Sigmoid colon (tissue), 7 donors: ENCODE results near the gene CD101. TPM values are rescaled to one million over a fixed set of nuclear protein-coding genes. Genes with fewer than 3 reads are reported as not detected.

Experiments
- DNase-seq: peaks from one replicate; pipeline ENCODE4 v3.0.0-alpha.2; 2019
- H3K27ac ChIP-seq, 4 donors: fragments of 200-600 bp; sonication (generic); one replicate each; pipeline ENCODE4 v1.5.1; 2016 to 2019; ENCODE audit warnings: mild to moderate bottlenecking in 1 of 4
- H3K27me3 ChIP-seq, 3 donors: fragments of 200-600 bp; sonication (generic); one replicate each; pipeline ENCODE4 v1.5.1; 2019; ENCODE audit warnings: mild to moderate bottlenecking in 1 of 3
- H3K36me3 ChIP-seq, 4 donors: fragments of 200-600 bp; sonication (generic); one replicate each; pipeline ENCODE4 v1.5.1; 2016 to 2019
- H3K4me1 ChIP-seq, 4 donors: fragments of 200-600 bp; sonication (generic); one replicate each; pipeline ENCODE4 v1.5.1; 2017 to 2019
- H3K4me3 ChIP-seq, 4 donors: fragments of 200-600 bp; sonication (generic); one replicate each; pipeline ENCODE4 v1.5.1; 2017 to 2019; ENCODE audit warnings: mild to moderate bottlenecking in 2 of 4, moderate library complexity in 1 of 4
- H3K9me3 ChIP-seq, 4 donors: fragments of 200-600 bp in 3 of 4; sonication (generic) in 3 of 4; one replicate each; pipeline versions ENCODE4 v1.5.1 to v1.6.1; 2013 to 2019
- EP300 ChIP-seq, 4 donors: sonication (generic); formaldehyde crosslinking; IDR thresholded peaks; one replicate each; pipeline ENCODE4 v1.6.1; 2017; ENCODE audit warnings: antibody characterized with exemption in 4 of 4
- POLR2A ChIP-seq, 2 donors: fragments of 450-650 bp; IDR thresholded peaks; one replicate each; pipeline ENCODE4 v1.6.1; 2016; ENCODE audit warnings: antibody characterized with exemption in 2 of 2, mild to moderate bottlenecking in 2 of 2, moderate library complexity in 2 of 2
- POLR2AphosphoS5 ChIP-seq, 4 donors: sonication (generic); formaldehyde crosslinking; IDR thresholded peaks; one replicate each; pipeline ENCODE4 v1.6.1; 2017; ENCODE audit warnings: antibody characterized with exemption in 4 of 4
- WGBS, 2 donors: extraction: QIAGEN DNeasy Blood & Tissue Kit; methylation state at CpG; one replicate each; pipeline ENCODE4 v1.1.7; 2013; 5-methylcytosine and 5-hydroxymethylcytosine counted together
- intact Hi-C: fragments of 100-400 bp; cut with DNase I; formaldehyde crosslinking; loops from one replicate; pipeline ENCODE4 v1.15.1; 2023
- polyA plus RNA-seq, 3 donors: library from polyadenylated mRNA; stranded (reverse); fragments of 200-250 nt; gene quantifications; one replicate each; pipeline ENCODE4 v1.2.3, GENCODE V29; 2013
- small RNA-seq, 3 donors: library from RNA; depleted of rRNA; stranded (forward); fragments of <200 nt; gene quantifications; one replicate each; pipeline ENCODE3, GENCODE V24; 2016
- total RNA-seq, 4 donors: library from RNA; depleted of rRNA; stranded (reverse); fragments of >200 nt; gene quantifications; one replicate each; pipeline ENCODE4 v1.1.0, GENCODE V29; 2016
- TF ChIP-seq, protein P1 (sequence below), 4 experiments: fragments of 450-650 bp in 3 of 4; fragments of 200-600 bp in 1 of 4; IDR thresholded peaks; one replicate each; pipeline ENCODE4 v1.5.1; 2016 to 2019; ENCODE audit warnings: antibody characterized with exemption in 4 of 4, mild to moderate bottlenecking in 3 of 4, moderate library complexity in 2 of 4
- donor health status: healthy with polysubstance abuse.
- donor health status: Bipolar disorder and iron deficiency.
- donor health status: healthy.

Gene CD101
- total and polyA plus RNA-seq, 7 donors: 0.60 to 1.7 (median 1.1) TPM

DNA sequence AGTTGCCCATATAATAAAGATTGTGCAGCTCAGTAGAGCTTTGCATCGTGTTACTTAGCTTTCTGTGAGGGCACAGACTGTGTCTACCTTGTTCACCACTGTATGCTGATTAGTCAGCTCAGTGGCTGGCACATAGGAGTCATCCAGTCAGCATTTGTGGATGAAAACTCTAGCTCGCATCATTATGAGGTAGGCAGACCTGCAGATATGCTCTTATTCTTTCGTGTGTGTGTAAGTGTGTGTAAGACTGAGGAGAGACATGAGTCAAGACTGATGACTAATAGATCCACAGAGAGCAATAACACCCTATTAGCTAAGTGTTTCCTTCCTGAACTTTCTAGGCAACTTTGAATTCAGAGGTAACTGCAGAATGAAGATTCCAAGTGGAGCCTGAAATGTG lies 75.7 kb downstream of the CD101 start:
- H3K4me3 ChIP-seq: no peak overlapping the region
- intact Hi-C loops: no loop called here
- no peaks in the 10 kb centered on the region for H3K27me3 ChIP-seq
- 66 to 85% methylated on average over 3 of the region's 3 CpGs for WGBS, 2 donors
- peaks cover 0 to 3% (median 0%) of the 10 kb centered on the region in 4 donors for H3K4me1 ChIP-seq
- TF ChIP-seq EP300 (IDR thresholded peaks at IDR 0.05) (no peak), POLR2AphosphoS5 (IDR thresholded peaks at IDR 0.05) (no peak)
- no peaks in the 10 kb centered on the region for H3K9me3 ChIP-seq
- H3K27ac ChIP-seq: no peak overlapping the region
- peaks cover 0 to 71% (median 31%) of the 10 kb centered on the region in 4 donors for H3K36me3 ChIP-seq
- no peak for DNase-seq

DNA sequence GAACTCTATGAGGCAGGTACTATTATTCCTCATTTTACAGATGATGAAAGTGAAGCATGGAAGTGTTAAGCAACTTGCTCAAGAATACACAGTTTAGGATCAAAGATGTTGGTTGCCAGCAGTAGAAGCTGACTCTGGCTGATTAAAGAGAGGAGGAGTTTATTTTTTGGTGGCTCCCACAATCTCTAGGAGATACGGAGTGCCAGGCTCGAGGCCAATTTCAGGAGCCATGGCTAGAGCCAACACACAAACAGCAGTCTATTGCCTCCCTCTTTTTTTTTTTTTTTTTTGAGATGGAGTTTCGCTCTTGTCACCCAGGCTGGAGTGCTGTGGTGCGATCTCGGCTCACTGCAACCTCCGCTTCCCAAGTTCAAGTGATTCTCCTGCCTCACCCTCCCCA lies 78.2 kb downstream of the CD101 start:
- intact Hi-C loops: no loop called here
- H3K4me3 ChIP-seq: no peak overlapping the region
- H3K4me1 ChIP-seq: no peaks in the 10 kb centered on the region
- no peak for DNase-seq
- peaks cover 0 to 90% (median 34%) of the 10 kb centered on the region in 4 donors for H3K36me3 ChIP-seq
- H3K27ac ChIP-seq: no peak overlapping the region
- TF ChIP-seq POLR2AphosphoS5 (IDR thresholded peaks at IDR 0.05) (no peak), EP300 (IDR thresholded peaks at IDR 0.05) (no peak), POLR2A (IDR thresholded peaks at IDR 0.05) (no peak)
- TF ChIP-seq, protein P1, sequence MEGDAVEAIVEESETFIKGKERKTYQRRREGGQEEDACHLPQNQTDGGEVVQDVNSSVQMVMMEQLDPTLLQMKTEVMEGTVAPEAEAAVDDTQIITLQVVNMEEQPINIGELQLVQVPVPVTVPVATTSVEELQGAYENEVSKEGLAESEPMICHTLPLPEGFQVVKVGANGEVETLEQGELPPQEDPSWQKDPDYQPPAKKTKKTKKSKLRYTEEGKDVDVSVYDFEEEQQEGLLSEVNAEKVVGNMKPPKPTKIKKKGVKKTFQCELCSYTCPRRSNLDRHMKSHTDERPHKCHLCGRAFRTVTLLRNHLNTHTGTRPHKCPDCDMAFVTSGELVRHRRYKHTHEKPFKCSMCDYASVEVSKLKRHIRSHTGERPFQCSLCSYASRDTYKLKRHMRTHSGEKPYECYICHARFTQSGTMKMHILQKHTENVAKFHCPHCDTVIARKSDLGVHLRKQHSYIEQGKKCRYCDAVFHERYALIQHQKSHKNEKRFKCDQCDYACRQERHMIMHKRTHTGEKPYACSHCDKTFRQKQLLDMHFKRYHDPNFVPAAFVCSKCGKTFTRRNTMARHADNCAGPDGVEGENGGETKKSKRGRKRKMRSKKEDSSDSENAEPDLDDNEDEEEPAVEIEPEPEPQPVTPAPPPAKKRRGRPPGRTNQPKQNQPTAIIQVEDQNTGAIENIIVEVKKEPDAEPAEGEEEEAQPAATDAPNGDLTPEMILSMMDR (IDR thresholded peaks at IDR 0.05): no peak
- 95 to 97% methylated on average over 6 of the region's 6 CpGs for WGBS, 2 donors
- H3K9me3 ChIP-seq: no peaks in the 10 kb centered on the region
- no peaks in the 10 kb centered on the region for H3K27me3 ChIP-seq

DNA sequence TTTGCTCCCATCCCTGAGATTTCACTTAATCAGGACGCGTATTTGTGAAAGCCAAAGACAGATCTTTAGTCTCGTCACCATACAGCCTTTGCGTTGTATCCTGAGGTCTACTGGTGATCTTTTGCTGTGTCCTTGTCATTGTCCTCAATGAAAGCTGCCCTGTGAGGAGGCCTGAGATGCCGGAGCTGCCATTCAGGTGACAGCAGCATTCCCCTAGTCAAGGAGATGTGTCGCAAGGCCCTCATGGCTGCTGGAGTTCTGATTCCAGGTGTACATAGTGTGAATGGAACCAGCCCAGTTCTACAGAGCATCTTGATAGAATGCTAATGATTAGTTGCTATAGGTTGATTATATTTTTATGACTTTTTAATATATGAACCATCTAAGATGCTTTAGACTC lies 82.7 kb downstream of the CD101 start:
- intact Hi-C loops: no loop called here
- H3K36me3 ChIP-seq: peaks cover 0 to 50% (median 9%) of the 10 kb centered on the region in 4 donors
- 81 to 82% methylated on average over 6 of the region's 6 CpGs for WGBS, 2 donors
- no peak for DNase-seq
- TF ChIP-seq POLR2A (IDR thresholded peaks at IDR 0.05) (no peak), POLR2AphosphoS5 (IDR thresholded peaks at IDR 0.05) (no peak), EP300 (IDR thresholded peaks at IDR 0.05) (no peak)
- TF ChIP-seq, protein P1 (IDR thresholded peaks at IDR 0.05): no peak
- H3K9me3 ChIP-seq: no peaks in the 10 kb centered on the region
- H3K4me3 ChIP-seq: no peak overlapping the region
- no peaks in the 10 kb centered on the region for H3K27me3 ChIP-seq
- H3K27ac ChIP-seq: no peak overlapping the region
- H3K4me1 ChIP-seq: no peaks in the 10 kb centered on the region

Small RNA genes lying within 50 kb of the gene (small RNA-seq; reads per million reads assigned to genes)
- 0 reads per million in 3 donors for gene RNA5SP55

Other genes starting within 250 kb of the CD101 start
- 1 to 10 TPM in 1 of 4 donors, under 1 TPM in 2, not detected in 1; 0.36 to 1.8 (median 0.41) TPM for gene CD2, start 247.3 kb upstream of the CD101 start, total RNA-seq
- 10 to 100 TPM in 1 of 3 donors, 1 to 10 TPM in 1, under 1 TPM in 1; 0.46 to 30.2 (median 4.2) TPM for gene CD2, start 247.3 kb upstream of the CD101 start, polyA plus RNA-seq
- gene PTGFRN, start 91.8 kb upstream of the CD101 start, total RNA-seq: 100 to 1,000 TPM in 2 of 4 donors, 10 to 100 TPM in 2; 77.3 to 179 (median 109) TPM
- gene PTGFRN, start 91.8 kb upstream of the CD101 start, polyA plus RNA-seq: 10 to 100 TPM in 2 of 3 donors, 1 to 10 TPM in 1; 6.6 to 38.8 (median 11.8) TPM
- 10 to 100 TPM in 1 of 4 donors, 1 to 10 TPM in 3; 7.8 to 19.3 (median 8.7) TPM for gene TTF2, start 58.6 kb downstream of the CD101 start, total RNA-seq
- 1 to 10 TPM; 3.6 to 9.7 (median 5.3) TPM for gene TTF2, start 58.6 kb downstream of the CD101 start, polyA plus RNA-seq
- 1 to 10 TPM; 2.1 to 9.1 (median 4.5) TPM for gene TRIM45, start 120.0 kb downstream of the CD101 start, total RNA-seq
- 1 to 10 TPM in 1 of 3 donors, under 1 TPM in 2; 0.46 to 1.0 (median 0.60) TPM for gene TRIM45, start 120.0 kb downstream of the CD101 start, polyA plus RNA-seq
- not detected for gene VTCN1, start 209.2 kb downstream of the CD101 start, total RNA-seq
- gene VTCN1, start 209.2 kb downstream of the CD101 start, polyA plus RNA-seq: not detected